IPS-20b (cell line): ENCODE measurements around the gene NFE2.
A peak's percentile ranks its signal among the peaks of the same experiment; 100 is the strongest.

Experiments
- H3K27ac ChIP-seq: one replicate; pipeline ENCODE4 v1.5.1; 2013; ENCODE audit warnings: low read length
- H3K27me3 ChIP-seq: 2 replicates; pipeline ENCODE4 v1.6.1; 2013; ENCODE audit warnings: mild to moderate bottlenecking, low read length, inconsistent platforms; ENCODE audit not compliant: insufficient read depth
- H3K36me3 ChIP-seq: 2 replicates; pipeline ENCODE4 v1.6.1; 2013; ENCODE audit warnings: low read depth, mild to moderate bottlenecking, inconsistent platforms, low read length, moderate library complexity; ENCODE audit not compliant: insufficient read depth
- H3K4me1 ChIP-seq: 2 replicates; pipeline ENCODE4 v1.6.1; 2013; ENCODE audit warnings: mild to moderate bottlenecking, control low read depth, inconsistent platforms, low read length, moderate library complexity; ENCODE audit not compliant: insufficient read depth
- H3K4me3 ChIP-seq: 2 replicates; pipeline ENCODE4 v1.5.1; 2013; ENCODE audit warnings: mild to moderate bottlenecking, low read length, inconsistent platforms
- H3K9ac ChIP-seq: 2 replicates; pipeline ENCODE4 v1.6.1; 2013; ENCODE audit warnings: low read depth, mild to moderate bottlenecking, inconsistent platforms, low read length, moderate library complexity
- H3K9me3 ChIP-seq: 2 replicates; pipeline ENCODE4 v1.6.1; 2013; ENCODE audit warnings: mild to moderate bottlenecking, low read depth, low read length, inconsistent platforms; ENCODE audit not compliant: insufficient read depth

The NFE2 gene

DNA sequence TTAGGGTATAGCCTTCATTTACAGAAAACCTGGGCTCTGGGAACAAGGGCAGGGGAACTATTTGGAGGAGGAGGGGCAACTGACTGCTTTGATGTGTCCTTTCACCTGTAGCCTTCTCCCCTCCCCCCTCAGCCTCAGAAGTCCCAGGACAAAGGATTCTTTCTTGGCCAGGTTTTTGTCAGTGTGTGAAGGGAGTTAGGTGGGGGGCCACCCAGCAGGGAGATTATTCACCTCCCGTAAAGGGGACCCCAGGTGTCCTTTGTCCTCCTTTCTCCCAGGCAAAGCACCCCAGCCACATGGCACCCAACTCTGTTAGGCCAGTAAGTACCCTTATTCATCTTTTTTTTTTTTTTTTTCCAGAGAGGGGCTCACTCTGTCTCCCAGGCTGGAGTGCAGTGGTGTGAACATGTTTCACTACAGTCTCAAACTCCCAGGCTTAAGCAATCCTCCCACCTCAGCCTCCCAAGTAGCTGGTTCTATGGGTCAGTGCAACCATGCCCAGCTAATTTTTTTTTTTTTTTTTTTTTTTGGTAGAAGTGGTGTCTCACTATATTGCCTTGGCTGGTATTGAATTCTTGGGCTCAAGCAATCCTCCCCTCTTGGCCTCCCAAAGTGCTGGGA, 723 bp upstream of the NFE2 start:
- H3K27me3 ChIP-seq = peaks cover 16% of the 10 kb centered on the region
- peak overlapping the region; percentile 18 for H3K27ac ChIP-seq

GRCh38 chr12:54300225-54300731, 537 bp downstream of the NFE2 start:
- no peak overlapping the region for H3K27ac ChIP-seq
- H3K36me3 ChIP-seq = no peaks in the 10 kb centered on the region
- peak overlapping the region; percentile 66; the same call in 1 of the 2 replicates for H3K9ac ChIP-seq
- peak overlapping the region; percentile 72 for H3K4me3 ChIP-seq
- H3K4me1 ChIP-seq = peaks cover 35% of the 10 kb centered on the region
- H3K9me3 ChIP-seq = no peaks in the 10 kb centered on the region
- H3K27me3 ChIP-seq = peaks cover 16% of the 10 kb centered on the region

More for the DNA sequence above, 723 bp upstream of the NFE2 start:
- Histone ChIP-seq H3K4me3 (peak overlapping the region; percentile 72), H3K4me1 (peaks cover 35% of the 10 kb centered on the region), H3K36me3 (no peaks in the 10 kb centered on the region), H3K9ac (peak overlapping the region; percentile 66), H3K9me3 (no peaks in the 10 kb centered on the region)

GRCh38 chr12:54299515-54300224, 1.1 kb downstream of the NFE2 start:
- Histone ChIP-seq H3K36me3 (no peaks in the 10 kb centered on the region), H3K9me3 (no peaks in the 10 kb centered on the region), H3K4me3 (peak overlapping the region; percentile 72), H3K27ac (no peak overlapping the region), H3K9ac (peak overlapping the region; percentile 66; the same call in 1 of the 2 replicates), H3K4me1 (peaks cover 35% of the 10 kb centered on the region), H3K27me3 (peaks cover 16% of the 10 kb centered on the region)

GRCh38 chr12:54298904-54299303, 1.9 kb downstream of the NFE2 start:
- Histone ChIP-seq H3K27me3 (peaks cover 16% of the 10 kb centered on the region), H3K4me1 (peaks cover 27% of the 10 kb centered on the region), H3K36me3 (no peaks in the 10 kb centered on the region), H3K9ac (no peak overlapping the region), H3K4me3 (no peak overlapping the region), H3K27ac (no peak overlapping the region), H3K9me3 (no peaks in the 10 kb centered on the region)

- H3K27me3 ChIP-seq = peaks cover 16% of the 10 kb centered on the region
- no peaks in the 10 kb centered on the region for H3K36me3 ChIP-seq
- no peak overlapping the region for H3K4me3 ChIP-seq
- peaks cover 15% of the 10 kb centered on the region for H3K4me1 ChIP-seq
- H3K9me3 ChIP-seq = no peaks in the 10 kb centered on the region
- no peak overlapping the region for H3K27ac ChIP-seq
- no peak overlapping the region for H3K9ac ChIP-seq
These were observed 4.3 kb downstream of the NFE2 start for GRCh38 chr12:54296393-54297099.

DNA sequence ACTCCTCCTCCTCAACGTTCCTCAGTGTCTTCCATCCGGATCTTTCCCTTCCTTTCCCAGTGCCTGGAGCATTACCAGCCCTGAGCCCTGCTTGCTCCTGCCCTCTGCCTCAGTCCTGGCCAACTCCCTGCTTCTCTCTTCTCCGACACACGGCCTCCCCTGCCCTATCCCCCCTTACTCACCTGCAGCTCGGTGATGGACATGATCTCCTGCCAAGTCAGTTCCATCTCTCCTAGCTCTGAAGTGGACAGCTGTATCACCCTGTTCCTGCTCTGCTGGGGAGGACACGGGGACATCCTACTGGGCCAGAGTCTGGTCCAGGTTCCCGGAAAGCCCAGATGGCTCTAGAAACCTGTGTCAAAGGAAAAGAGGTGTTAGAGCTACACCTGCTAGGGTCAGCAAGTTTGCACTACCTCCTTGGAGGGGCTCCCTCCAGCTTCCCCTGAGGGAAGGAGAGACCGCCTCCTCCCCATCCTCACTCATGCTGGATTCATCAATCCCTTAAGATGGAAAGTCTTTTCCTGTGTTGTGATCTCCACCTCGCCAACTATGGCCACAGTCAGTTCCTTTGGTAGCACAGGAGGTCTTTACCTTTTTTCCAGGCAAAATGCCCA, 5.8 kb downstream of the NFE2 start:
- H3K36me3 ChIP-seq = no peaks in the 10 kb centered on the region
- H3K9me3 ChIP-seq = no peaks in the 10 kb centered on the region
- H3K27me3 ChIP-seq = peaks cover 12% of the 10 kb centered on the region
- H3K4me3 ChIP-seq = no peak overlapping the region
- no peak overlapping the region for H3K27ac ChIP-seq
- H3K4me1 ChIP-seq = peaks cover 6% of the 10 kb centered on the region
- H3K9ac ChIP-seq = no peak overlapping the region

DNA sequence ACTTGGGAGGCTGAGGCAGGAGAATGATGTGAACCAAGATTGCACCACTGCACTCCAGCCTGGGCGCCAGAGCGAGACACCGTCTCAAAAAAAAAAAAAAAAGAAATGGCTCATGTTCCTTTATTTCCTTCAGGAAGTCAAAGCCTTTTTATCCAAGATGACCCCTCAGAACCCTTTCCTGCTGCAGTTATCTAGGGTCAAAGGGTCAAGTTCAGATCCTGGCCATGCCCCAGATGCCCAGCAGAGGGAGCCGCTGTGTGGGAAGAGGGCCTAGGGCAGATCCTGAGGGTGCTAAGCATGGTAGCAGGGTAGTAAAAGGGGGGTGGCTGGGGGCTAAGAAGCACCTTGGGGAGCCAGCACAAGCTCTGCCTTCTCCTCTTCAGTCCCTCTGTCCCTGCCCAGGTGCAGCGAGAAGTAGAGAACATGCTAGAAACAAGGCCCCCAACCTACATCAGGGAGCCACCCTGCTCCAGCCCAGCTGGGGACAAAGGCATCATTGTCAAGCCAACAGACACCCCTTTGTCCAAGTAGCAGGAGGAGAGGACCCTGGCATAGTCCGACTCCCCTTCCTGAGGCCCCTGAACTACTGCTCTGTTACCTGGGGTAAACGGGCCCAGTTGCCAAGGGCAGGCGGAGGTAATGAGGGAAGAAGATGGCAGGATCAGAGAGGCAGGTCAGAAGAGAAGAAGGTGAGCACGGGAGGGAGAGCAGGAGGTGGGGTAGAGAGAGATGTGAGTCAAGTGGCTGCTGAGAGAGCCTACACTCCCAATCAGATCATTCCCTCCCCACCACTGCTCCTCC, 6.5 kb downstream of the NFE2 start:
- Histone ChIP-seq H3K9me3 (no peaks in the 10 kb centered on the region), H3K27ac (no peak overlapping the region), H3K4me3 (no peak overlapping the region), H3K9ac (no peak overlapping the region), H3K4me1 (no peaks in the 10 kb centered on the region; the same call in 1 of the 2 replicates), H3K36me3 (no peaks in the 10 kb centered on the region), H3K27me3 (peaks cover 4% of the 10 kb centered on the region; the same call in 1 of the 2 replicates)

DNA sequence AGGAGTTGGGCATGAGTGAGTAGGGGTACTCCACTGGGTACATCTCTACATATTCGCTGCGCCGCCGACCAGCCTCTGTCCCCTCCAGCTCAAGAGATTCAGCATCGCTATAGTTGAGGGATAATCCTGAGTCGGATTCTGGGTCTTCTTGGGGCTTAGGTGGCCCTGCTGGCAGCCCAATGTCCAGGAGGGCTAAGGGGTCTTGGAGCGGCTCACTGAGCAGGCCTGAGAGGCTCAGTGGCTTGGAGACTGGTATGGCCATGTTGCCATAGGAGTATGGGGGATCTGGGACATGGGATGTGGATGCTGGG, 7.9 kb downstream of the NFE2 start:
- no peak overlapping the region for H3K4me3 ChIP-seq
- no peak overlapping the region for H3K9ac ChIP-seq
- H3K36me3 ChIP-seq = peaks cover 4% of the 10 kb centered on the region
- no peaks in the 10 kb centered on the region for H3K27me3 ChIP-seq
- H3K9me3 ChIP-seq = no peaks in the 10 kb centered on the region
- no peak overlapping the region for H3K27ac ChIP-seq
- H3K4me1 ChIP-seq = no peaks in the 10 kb centered on the region

- peaks cover 10% of the 10 kb centered on the region for H3K36me3 ChIP-seq
- no peak overlapping the region for H3K4me3 ChIP-seq
- H3K9ac ChIP-seq = no peak overlapping the region
- no peaks in the 10 kb centered on the region for H3K4me1 ChIP-seq
- no peak overlapping the region for H3K27ac ChIP-seq
- no peaks in the 10 kb centered on the region for H3K9me3 ChIP-seq
- no peaks in the 10 kb centered on the region for H3K27me3 ChIP-seq
These were observed 8.5 kb downstream of the NFE2 start for GRCh38 chr12:54292083-54292930.

GRCh38 chr12:54287261-54288157, 13.3 kb downstream of the NFE2 start:
- H3K27me3 ChIP-seq = no peaks in the 10 kb centered on the region
- H3K4me1 ChIP-seq = peaks cover 9% of the 10 kb centered on the region; the same call in 1 of the 2 replicates
- no peak overlapping the region for H3K9ac ChIP-seq
- peaks cover 58% of the 10 kb centered on the region for H3K36me3 ChIP-seq
- no peaks in the 10 kb centered on the region for H3K9me3 ChIP-seq
- H3K4me3 ChIP-seq = no peak overlapping the region
- no peak overlapping the region for H3K27ac ChIP-seq
